IPS-NIHi7 (cell line): ENCODE results near the gene OLFML1.
A peak's percentile ranks its signal among the peaks of the same experiment; 100 is the strongest.
"Not testable (repeated sequence)": the region's sequence is repeated elsewhere in the genome, so short reads cannot be mapped to it uniquely, and the experiment has no call there.

ENCODE experiments used
- DNase-seq: peaks from one replicate; pipeline ENCODE4 v3.0.0; 2012; ENCODE audit warnings: mixed read lengths; ENCODE audit errors: extremely low spot score

The OLFML1 gene

GRCh38 chr11:7512525-7513233, 27.4 kb downstream of the OLFML1 start:
- no peak for DNase-seq

GRCh38 chr11:7513234-7514098, 28.2 kb downstream of the OLFML1 start, which contains the start of gene PPFIBP2:
Gene PPFIBP2, plus strand, starts transcription at chr11:7513999. Its CDS starts 35,477 bp downstream, at chr11:7549476.
- peak; percentile 97 for DNase-seq

GRCh38 chr11:7514099-7514591, 28.8 kb downstream of the OLFML1 start:
- DNase-seq = no peak

- DNase-seq = no peak
These were observed 30.2 kb downstream of the OLFML1 start for GRCh38 chr11:7515447-7515886.

- no peak for DNase-seq
These were observed 31.2 kb downstream of the OLFML1 start for GRCh38 chr11:7516475-7516874.

DNA sequence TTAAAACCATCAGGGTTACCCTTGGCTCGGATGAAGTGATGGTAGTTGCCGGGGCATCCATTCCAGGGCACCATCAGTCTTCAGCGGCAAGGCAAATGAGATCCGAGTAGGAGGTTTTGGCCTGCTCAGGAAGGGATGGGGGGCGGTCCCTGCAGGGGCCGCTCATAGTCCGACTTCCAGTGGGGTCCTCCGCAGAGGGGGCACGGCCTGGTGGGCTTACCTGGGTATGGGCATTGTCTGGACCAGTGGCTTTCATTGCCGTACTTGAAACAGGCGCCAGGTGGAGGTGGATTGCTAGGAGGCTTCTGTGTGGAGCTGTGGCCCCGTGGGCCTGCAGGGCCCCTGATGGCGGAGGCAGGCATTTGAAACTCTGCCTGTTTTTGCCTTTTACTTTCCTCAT, 32.4 kb downstream of the OLFML1 start:
- not testable (repeated sequence) for DNase-seq

- DNase-seq = no peak
These were observed 33.7 kb downstream of the OLFML1 start for GRCh38 chr11:7518811-7519562.

DNA sequence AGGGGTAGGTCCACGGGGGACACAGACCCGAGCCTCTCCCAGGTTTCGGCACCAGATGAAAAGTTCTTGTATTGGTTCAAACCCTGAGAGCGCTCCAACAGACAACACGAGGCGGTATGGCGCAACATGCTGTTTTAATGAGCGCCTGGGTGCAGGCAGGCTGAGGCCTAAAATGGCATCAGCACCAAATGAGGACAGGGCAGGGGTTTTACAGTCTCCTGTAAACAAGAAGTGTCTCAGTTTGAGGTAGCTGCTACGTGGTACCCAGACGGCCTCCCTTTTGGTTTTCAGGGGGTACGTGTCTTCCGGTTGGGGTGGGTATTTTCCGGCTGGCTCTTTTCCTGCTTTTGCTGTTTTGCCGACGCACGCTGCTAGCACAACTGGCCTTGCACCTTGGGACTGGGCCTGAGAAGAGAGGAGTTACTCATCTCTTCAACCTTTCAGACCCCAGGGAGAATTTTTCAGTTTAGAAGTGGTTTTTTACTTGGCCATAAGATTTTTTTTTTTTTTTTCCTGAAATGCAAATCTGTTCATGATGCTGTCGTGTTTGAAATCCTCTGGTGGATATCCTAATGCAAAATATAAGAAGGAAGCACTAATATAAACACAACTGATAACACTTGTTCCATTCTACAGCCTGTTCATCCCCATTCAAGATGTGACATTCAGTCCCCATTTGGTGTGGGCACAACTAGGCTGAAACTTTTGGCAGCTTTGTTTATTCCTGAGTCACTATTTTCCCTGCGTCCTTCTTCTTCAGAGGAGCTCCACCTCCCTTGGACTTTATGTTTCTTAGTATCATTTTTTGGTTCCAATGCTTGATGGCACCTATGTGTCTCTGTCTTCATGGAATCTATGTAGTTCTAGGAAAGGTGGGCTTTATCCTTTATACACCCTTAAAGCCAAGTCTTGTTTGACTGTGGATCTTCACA, 35.0 kb downstream of the OLFML1 start:
- DNase-seq = no peak

- no peak for DNase-seq
These were observed 35.7 kb downstream of the OLFML1 start for GRCh38 chr11:7520981-7521487.

DNA sequence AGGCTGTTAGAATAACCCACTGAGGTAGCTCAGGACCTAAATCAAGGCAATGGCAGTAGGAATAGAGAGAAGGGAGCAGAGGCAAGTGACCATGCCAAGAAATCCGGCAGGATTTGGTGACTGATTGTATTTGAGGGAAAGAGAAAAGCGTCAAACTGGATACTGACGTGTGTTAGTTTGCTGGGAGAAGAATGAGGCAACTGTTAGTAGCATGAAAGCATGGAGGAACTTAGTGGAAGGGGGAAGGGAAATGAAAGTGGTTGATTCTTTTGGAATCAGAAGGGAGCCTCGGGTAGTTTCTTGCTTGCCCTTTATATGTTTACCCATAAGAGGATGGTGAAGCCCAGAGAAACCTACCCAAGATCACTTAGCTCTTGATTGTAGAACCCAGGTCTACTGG, 36.8 kb downstream of the OLFML1 start:
- no peak for DNase-seq

GRCh38 chr11:7522546-7522945, 37.2 kb downstream of the OLFML1 start:
- no peak for DNase-seq

DNA sequence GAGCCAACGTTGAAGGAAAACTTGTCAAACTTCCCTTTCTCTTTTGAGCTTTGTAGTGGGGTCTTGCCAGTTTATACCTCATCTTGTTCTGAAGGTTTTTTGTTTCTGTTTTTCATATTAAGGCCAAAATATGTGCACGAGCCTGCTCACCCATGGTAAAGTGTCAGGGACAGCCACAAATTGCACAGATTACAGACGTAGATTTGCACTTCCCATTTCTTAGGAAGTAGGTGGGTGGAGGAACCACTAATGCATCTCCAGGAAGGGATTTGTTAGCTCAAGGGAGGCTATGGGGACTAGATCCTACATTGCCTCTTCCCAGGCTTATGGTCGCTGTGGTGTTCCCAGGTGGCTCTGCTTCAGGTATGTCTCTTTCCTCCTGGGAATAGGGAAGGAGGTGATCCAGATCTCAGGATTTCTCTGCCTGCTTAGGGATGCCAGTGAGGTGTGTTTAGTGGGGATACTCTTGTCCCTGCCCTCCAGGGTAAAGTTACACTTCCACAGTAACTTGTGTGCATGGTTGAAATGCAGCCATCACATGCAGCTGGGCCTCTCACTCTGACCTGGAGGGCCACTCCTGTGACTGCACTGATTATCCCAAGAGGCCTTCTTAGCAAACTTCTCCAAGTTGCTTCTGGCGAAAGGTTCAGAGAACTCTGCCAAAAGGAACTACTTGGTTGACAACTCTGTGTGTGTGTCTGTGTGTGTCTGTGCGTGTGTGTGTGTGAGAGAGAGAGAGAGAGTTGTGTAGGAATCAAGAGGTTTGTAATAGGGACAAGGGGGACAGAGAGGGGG, 38.3 kb downstream of the OLFML1 start:
- no peak for DNase-seq

DNA sequence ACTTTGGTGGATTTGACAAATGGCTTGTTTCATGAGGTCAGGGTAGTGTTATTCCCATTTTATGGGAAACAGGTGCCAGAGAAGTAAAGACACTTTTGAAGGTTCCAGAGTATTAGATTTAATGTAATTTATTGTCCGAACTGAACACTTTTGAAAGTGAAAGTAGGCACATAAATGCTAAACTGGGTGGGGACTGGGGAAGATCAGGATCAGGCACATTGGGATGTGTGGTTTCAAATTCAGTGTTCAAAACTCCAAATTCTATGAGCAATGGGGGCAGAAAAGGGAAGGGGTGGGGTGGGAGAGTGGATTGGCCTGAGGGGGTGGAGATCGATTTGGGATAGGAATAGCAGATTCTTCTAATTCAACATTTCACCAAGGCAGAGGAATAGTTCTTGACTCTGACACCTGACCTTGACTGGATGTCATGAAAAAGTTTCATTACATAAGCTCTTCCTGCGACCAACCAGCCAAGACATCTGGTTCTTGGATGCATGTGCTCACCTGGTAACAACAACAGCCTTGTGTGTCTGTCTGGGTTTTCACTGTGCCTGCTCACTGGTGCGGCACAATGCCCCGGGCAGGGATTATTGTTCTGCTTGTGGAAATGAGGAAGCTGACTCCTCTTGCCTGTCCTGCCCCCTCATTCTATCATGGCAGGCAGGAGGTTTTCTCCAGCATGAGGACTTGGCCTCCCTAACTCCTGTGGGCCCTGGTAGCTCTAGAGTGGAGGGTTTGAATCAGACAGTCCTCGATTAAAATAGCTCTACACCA, 39.3 kb downstream of the OLFML1 start:
- no peak for DNase-seq

GRCh38 chr11:7525424-7525823, 40.1 kb downstream of the OLFML1 start:
- no peak for DNase-seq

GRCh38 chr11:7527029-7527428, 41.7 kb downstream of the OLFML1 start:
- no peak for DNase-seq

GRCh38 chr11:7528514-7529049, 43.3 kb downstream of the OLFML1 start:
- DNase-seq = no peak

DNA sequence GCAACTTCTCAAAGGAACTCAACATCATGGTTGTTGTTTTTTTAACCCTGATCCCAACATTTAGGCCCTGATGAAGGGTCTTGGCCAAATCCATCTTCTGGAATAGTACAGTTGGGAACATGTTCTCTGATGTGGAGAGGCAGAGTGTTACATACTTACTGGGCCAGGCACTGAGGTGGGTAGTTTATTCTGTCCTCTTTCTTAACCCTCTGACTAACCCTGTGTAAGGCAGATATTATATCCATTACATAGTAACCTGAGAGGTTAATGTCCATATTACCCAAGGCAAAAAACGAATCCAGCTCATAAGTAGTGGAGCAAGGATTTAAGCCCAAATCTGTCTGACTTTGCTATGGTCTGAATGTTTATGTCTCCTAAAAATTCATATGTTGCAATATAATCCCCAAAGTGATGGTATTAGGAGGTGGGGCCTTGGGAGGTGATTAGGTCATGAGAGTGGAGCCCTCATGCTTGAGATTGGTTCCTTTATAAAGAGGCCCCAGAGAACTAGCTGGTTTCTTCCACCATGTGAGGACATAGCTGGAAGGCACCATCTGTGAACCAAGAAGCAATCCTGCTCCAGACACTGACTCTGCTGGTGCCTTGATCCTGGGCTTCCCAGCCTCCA, 44.8 kb downstream of the OLFML1 start:
- no peak for DNase-seq

DNA sequence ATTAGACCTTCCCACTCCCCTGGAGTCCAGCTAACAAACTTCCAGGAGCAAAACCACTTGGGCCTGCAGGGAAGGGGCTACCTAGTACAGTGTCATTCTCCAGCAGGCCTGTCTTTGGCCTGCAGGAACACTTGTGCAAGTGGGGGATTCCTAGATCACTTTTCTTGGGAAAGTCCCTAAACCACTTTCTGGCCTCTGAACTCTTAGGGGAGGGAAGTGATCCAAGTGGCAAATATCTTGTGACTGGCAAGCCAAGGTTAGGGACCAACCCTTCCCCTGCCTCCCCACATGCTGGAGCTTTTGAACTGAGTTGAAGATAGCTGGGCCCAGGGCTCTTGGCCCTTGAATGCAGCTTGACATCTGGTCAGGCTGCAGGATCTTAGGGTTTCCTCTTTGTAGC, 45.7 kb downstream of the OLFML1 start:
- DNase-seq = no peak
